GM12878 (cell line): ENCODE data around the gene NSFL1C. TPM values are rescaled to one million over a fixed set of nuclear protein-coding genes. Genes with fewer than 3 reads are reported as not detected.

Experiments used
- ATAC-seq: fragments of 200-7000 bp; cut with Tn5 transposase; 3 replicates; pipeline ENCODE4 v1.9.1; 2020; ENCODE audit warnings: mild to moderate bottlenecking, moderate library complexity
- BruUV-seq: library from RNA; stranded (reverse); fragments of 400-500 nt; replicated peaks from 2 replicates; lab custom pipeline; 2021; lab: Mats Ljungman, UMichigan
- CTCF ChIA-PET: fragments of 300-600 bp; sonication (Branson Sonifier 250); formaldehyde crosslinking; extraction: SDS; loops from one replicate; lab custom pipeline; 2021; ENCODE audit warnings: inconsistent platforms; lab: Yijun Ruan, JAX
- POLR2A ChIA-PET: fragments of 350-600 bp; formaldehyde crosslinking; extraction: SDS; loops from one replicate; lab custom pipeline; 2021; ENCODE audit warnings: inconsistent platforms; lab: Charles Lee
- RAD21 ChIA-PET: fragments of 300-600 bp; sonication (Branson Sonifier 250); formaldehyde crosslinking; loops from one replicate; lab custom pipeline; 2023; ENCODE audit warnings: antibody characterized with exemption; ENCODE audit not compliant: unreplicated experiment; lab: Charles Lee
- SMC1A ChIA-PET: fragments of 300-600 bp; sonication (Branson Sonifier 250); formaldehyde crosslinking; loops from one replicate; lab custom pipeline; 2023; ENCODE audit not compliant: unreplicated experiment, uncharacterized antibody; lab: Charles Lee
- DNase-seq: peaks from one replicate; pipeline ENCODE4 v3.0.0-alpha.2; 2011; ENCODE audit warnings: low read depth, low spot score
- FAIRE-seq: peaks from 3 replicates; lab custom pipeline; 2011; peaks lifted over from hg19 to GRCh38; lab: Jason Lieb, UNC
- H2AFZ ChIP-seq: 2 replicates; pipeline ENCODE4 v1.6.0; 2011; ENCODE audit warnings: low read depth, low read length, control low read depth; ENCODE audit not compliant: control insufficient read depth
- H3K27ac ChIP-seq: 2 replicates; pipeline ENCODE4 v1.5.1; 2011; ENCODE audit warnings: control low read depth; ENCODE audit not compliant: control insufficient read depth, insufficient read depth
- H3K27me3 ChIP-seq, 2 experiments: replicated peaks in 1 of 2; 2 replicates each; pipeline versions ENCODE4 v1.6.0 to v1.6.1; 2011; ENCODE audit warnings: low read length in 1 of 2; ENCODE audit not compliant: control insufficient read depth in 2 of 2, insufficient read depth in 2 of 2
- H3K36me3 ChIP-seq, 2 experiments: 2 replicates each; pipeline ENCODE4 v1.5.1; 2011; ENCODE audit warnings: low read length in 1 of 2; ENCODE audit not compliant: control insufficient read depth in 2 of 2, insufficient read depth in 2 of 2
- H3K4me1 ChIP-seq: 2 replicates; pipeline ENCODE4 v1.6.1; 2011; ENCODE audit warnings: mild to moderate bottlenecking, low read length, moderate library complexity, mixed read lengths; ENCODE audit not compliant: control insufficient read depth, insufficient read depth
- H3K4me2 ChIP-seq: 2 replicates; pipeline ENCODE4 v1.6.0; 2011; ENCODE audit warnings: control low read depth; ENCODE audit not compliant: control insufficient read depth, insufficient read depth
- H3K4me3 ChIP-seq: fragments of 200-600 bp; sonication (generic); 2 replicates; pipeline ENCODE4 v1.5.1; 2016
- H3K79me2 ChIP-seq: 2 replicates; pipeline ENCODE4 v1.6.0; 2011; ENCODE audit warnings: low read length; ENCODE audit not compliant: control insufficient read depth, insufficient read depth
- H3K9ac ChIP-seq: 2 replicates; pipeline ENCODE4 v1.8.0; 2011; ENCODE audit warnings: low read length, control low read depth, mixed read lengths; ENCODE audit not compliant: control insufficient read depth, insufficient read depth
- H3K9me3 ChIP-seq: replicated peaks from 3 replicates; pipeline ENCODE4 v1.5.1; 2011; ENCODE audit warnings: mild to moderate bottlenecking, low read length; ENCODE audit not compliant: control insufficient read depth, insufficient read depth
- H4K20me1 ChIP-seq: 2 replicates; pipeline ENCODE4 v1.6.0; 2011; ENCODE audit not compliant: control insufficient read depth, insufficient read depth
- BCL11A ChIP-seq: IDR thresholded peaks from 2 replicates; pipeline ENCODE4 v1.6.1; 2011; ENCODE audit warnings: low read depth, low read length
- CREB1 ChIP-seq: IDR thresholded peaks from 2 replicates; pipeline ENCODE4 v1.6.1; 2012; ENCODE audit warnings: low read depth, mild to moderate bottlenecking, inconsistent platforms
- NBN ChIP-seq: fragments of 450-650 bp; IDR thresholded peaks from 2 replicates; pipeline ENCODE4 v1.6.1; 2016
- NR2C2 ChIP-seq: IDR thresholded peaks from 2 replicates; pipeline ENCODE4 v1.6.1; 2011; ENCODE audit warnings: borderline replicate concordance, low read depth; ENCODE audit not compliant: control insufficient read depth, insufficient read length
- PAX5 ChIP-seq: IDR thresholded peaks from 2 replicates; pipeline ENCODE4 v1.6.1; 2011; ENCODE audit warnings: low read depth, low read length, borderline replicate concordance
- PBX3 ChIP-seq: IDR thresholded peaks from 2 replicates; pipeline ENCODE4 v1.6.1; 2011; ENCODE audit warnings: mild to moderate bottlenecking, low read depth, low read length, moderate library complexity; ENCODE audit not compliant: insufficient replicate concordance
- PKNOX1 ChIP-seq: fragments of 450-650 bp; IDR thresholded peaks from 2 replicates; pipeline ENCODE4 v1.6.1; 2016; ENCODE audit warnings: mild to moderate bottlenecking
- RCOR1 ChIP-seq: conservative IDR thresholded peaks from 2 replicates; pipeline ENCODE4 v1.6.1; 2012; ENCODE audit warnings: low read depth, low read length, improper control_type of control experiment
- SMC3 ChIP-seq: IDR thresholded peaks from 2 replicates; pipeline ENCODE4 v1.6.1; 2011; ENCODE audit warnings: low read length, improper control_type of control experiment, borderline replicate concordance
- TCF3 ChIP-seq: IDR thresholded peaks from 2 replicates; pipeline ENCODE4 v1.6.1; 2012; ENCODE audit warnings: low read depth, mild to moderate bottlenecking, low read length, borderline replicate concordance; ENCODE audit not compliant: insufficient read depth
- USF1 ChIP-seq: IDR thresholded peaks from 2 replicates; pipeline ENCODE4 v1.6.1; 2011; ENCODE audit warnings: borderline replicate concordance, low read depth, mild to moderate bottlenecking, moderate library complexity, mixed read lengths, low read length; ENCODE audit not compliant: insufficient read depth; ENCODE audit errors: extremely low read length
- ZBED1 ChIP-seq: IDR thresholded peaks from 2 replicates; pipeline ENCODE4 v1.6.1; 2016; ENCODE audit warnings: borderline replicate concordance
- ZBTB33 ChIP-seq: fragments of 450-650 bp; IDR thresholded peaks from 2 replicates; pipeline ENCODE4 v1.6.1; 2017; ENCODE audit warnings: mild to moderate bottlenecking
- ZBTB4 ChIP-seq: fragments of 450-650 bp; formaldehyde crosslinking; IDR thresholded peaks from 2 replicates; pipeline ENCODE4 v1.4.0; 2022; ENCODE audit warnings: mild to moderate bottlenecking, moderate library complexity
- ZNF384 ChIP-seq: IDR thresholded peaks from 2 replicates; pipeline ENCODE4 v1.6.1; 2012; ENCODE audit warnings: low read depth, mild to moderate bottlenecking, low read length, improper control_type of control experiment, borderline replicate concordance
- WGBS: methylation state at CpG from one replicate; pipeline ENCODE4 v1.1.6; 2016; ENCODE audit warnings: low lambda C conversion rate; ENCODE audit not compliant: insufficient replicate concordance, insufficient coverage; ENCODE audit errors: missing lambda C conversion rate; 5-methylcytosine and 5-hydroxymethylcytosine counted together
- in situ Hi-C: fragments of 300-500 bp; cut with MboI; formaldehyde crosslinking; loops from 9 replicates; pipeline ENCODE4 v1.14.3; 2018; ENCODE audit warnings: mixed read lengths
- intact Hi-C: fragments of 100-400 bp; cut with micrococcal nuclease; formaldehyde crosslinking; loops from one replicate; pipeline ENCODE4 v1.14.2; 2022; ENCODE audit not compliant: unreplicated experiment
- polyA plus RNA-seq, 11 experiments: library from polyadenylated mRNA; depleted of rRNA in 4 of 11; unstranded in 6 of 11; stranded (reverse) in 5 of 11; fragments of >200 nt; fragmentation: Nextera tagmentation in 4 of 11; fragmentation: Illumina TruSeq in 1 of 11; extraction: Ambion mirVana in 4 of 11; extraction: Trizol in 1 of 11; gene quantifications; 1 replicate in 1 of 11; 2 replicates in 10 of 11; pipeline versions ENCODE4 v1.2.1 to v1.2.3, GENCODE V29; 2011 to 2016; ENCODE audit warnings: inconsistent platforms in 2 of 11, missing spikeins in 2 of 11, low read depth in 1 of 11
- total RNA-seq, 4 experiments: library from RNA; depleted of rRNA in 3 of 4; stranded (reverse); fragments of >200 nt in 3 of 4; fragmentation: Illumina TruSeq in 1 of 4; extraction: Trizol in 1 of 4; gene quantifications; 2 replicates each; pipeline versions ENCODE4 v1.2.1 to v1.2.3, GENCODE V29; 2013 to 2021

Gene NSFL1C
- total and polyA plus RNA-seq, 10 of the 15 experiments (the other 5 are each of a cell fraction or from before 2014, with no cell fraction given) = 21.5 to 100 (median 38.1) TPM

GRCh38 chr20:1463971-1464570 lies 2.6 kb downstream of the NSFL1C start:
- no TSS peak for BruUV-seq
- FAIRE-seq = no peak
- Histone ChIP-seq H3K36me3 (peaks cover 0 to 5% of the 10 kb centered on the region in 2 experiments; a peak in 1 of 4 replicates), H3K9me3 (no peaks in the 10 kb centered on the region), H3K27me3 (no peaks in the 10 kb centered on the region; a peak in 1 of 4 replicates), H2AFZ (no peak overlapping the region), H3K9ac (no peak overlapping the region), H3K79me2 (peaks cover 19% of the 10 kb centered on the region), H3K4me3 (no peak overlapping the region), H3K4me1 (peaks cover 22% of the 10 kb centered on the region), H3K4me2 (peak overlapping the region; percentile 7; the same call in 1 of the 2 replicates), H4K20me1 (peaks cover 6% of the 10 kb centered on the region), H3K27ac (no peak overlapping the region)
- ATAC-seq = no peak
- intact Hi-C loops = no loop called here
- CTCF ChIA-PET = interaction anchor here (0.7 to 1.1 kb wide), 2 partner anchors 27 to 40 kb away, joined by 5 to 6 read pairs; no protein-coding TSS in a partner anchor
- POLR2A ChIA-PET = interaction anchor here (0.5 to 0.9 kb wide), 2 partner anchors 14 to 124 kb away, joined by 3 read pairs; no protein-coding TSS in a partner anchor
- SMC1A ChIA-PET = interaction anchor here (0.6 to 1.5 kb wide), 3 partner anchors 10 to 134 kb away, joined by 3 to 4 read pairs (median 3); no protein-coding TSS in a partner anchor
- in situ Hi-C loops = no loop called here
- RAD21 ChIA-PET = interaction anchor here (1.5 kb wide), 1 partner anchor 27 kb away, joined by 3 read pairs; no protein-coding TSS in a partner anchor
- no peak for DNase-seq
- WGBS = 98% methylated on average over 9 of the region's 9 CpGs
- TF ChIP-seq ZBTB4 (no peak), RCOR1 (no peak), PAX5 (no peak), ZBTB33 (no peak), PBX3 (no peak), TCF3 (no peak), CREB1 (no peak), PKNOX1 (no peak), SMC3 (no peak), NR2C2 (no peak), NBN (no peak), BCL11A (no peak), ZNF384 (no peak), ZBED1 (no peak), USF1 (no peak)
